ENCODE data around the gene ZNF438.
"Not testable (repeated sequence)": the region's sequence is repeated elsewhere in the genome, so short reads cannot be mapped to it uniquely, and the experiment has no call there.

Gene ZNF438, protein sequence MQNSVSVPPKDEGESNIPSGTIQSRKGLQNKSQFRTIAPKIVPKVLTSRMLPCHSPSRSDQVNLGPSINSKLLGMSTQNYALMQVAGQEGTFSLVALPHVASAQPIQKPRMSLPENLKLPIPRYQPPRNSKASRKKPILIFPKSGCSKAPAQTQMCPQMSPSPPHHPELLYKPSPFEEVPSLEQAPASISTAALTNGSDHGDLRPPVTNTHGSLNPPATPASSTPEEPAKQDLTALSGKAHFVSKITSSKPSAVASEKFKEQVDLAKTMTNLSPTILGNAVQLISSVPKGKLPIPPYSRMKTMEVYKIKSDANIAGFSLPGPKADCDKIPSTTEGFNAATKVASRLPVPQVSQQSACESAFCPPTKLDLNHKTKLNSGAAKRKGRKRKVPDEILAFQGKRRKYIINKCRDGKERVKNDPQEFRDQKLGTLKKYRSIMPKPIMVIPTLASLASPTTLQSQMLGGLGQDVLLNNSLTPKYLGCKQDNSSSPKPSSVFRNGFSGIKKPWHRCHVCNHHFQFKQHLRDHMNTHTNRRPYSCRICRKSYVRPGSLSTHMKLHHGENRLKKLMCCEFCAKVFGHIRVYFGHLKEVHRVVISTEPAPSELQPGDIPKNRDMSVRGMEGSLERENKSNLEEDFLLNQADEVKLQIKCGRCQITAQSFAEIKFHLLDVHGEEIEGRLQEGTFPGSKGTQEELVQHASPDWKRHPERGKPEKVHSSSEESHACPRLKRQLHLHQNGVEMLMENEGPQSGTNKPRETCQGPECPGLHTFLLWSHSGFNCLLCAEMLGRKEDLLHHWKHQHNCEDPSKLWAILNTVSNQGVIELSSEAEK

DNA sequence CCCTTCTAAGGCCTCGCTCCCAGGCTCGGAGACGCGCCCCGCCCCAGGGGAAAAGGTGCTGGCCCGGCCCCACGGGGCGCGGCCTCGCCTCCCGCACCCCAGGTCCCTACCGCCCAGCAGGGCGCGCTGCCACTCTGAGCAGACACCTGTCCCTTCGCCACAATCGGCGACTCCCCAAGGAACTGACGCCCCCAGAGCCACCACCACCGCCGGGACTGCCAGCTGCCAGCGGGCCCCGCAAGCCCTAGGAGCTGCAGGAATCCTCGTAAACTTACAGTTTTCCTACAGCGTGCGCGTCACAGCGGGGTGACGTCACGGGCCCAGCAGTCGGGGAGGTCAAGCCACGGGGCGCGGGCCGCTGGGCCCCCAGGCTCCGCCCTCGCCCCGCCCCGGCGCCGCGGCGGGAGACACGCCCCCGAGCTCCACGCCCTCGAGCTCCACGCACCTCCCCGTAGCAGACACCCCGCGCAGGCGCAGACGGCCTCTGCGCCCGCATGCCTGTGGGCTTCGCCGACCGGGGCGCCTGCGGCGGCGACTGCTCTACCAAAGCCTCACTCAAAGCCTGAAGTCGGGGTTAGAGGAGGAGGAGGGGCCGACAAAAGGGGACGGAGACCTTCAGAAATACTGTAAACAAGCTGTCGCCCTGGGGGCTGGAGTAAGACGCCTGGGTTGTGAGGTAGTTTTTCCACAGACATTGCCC, at the start of gene ZNF438:
ZNF438 (minus strand) TSS at position 308 of the 700 bp plus-strand sequence. CDS start 154,831 bp downstream, outside the sequence.
- DNase-seq: peak; percentile 84 to 94 (median 91)

DNA sequence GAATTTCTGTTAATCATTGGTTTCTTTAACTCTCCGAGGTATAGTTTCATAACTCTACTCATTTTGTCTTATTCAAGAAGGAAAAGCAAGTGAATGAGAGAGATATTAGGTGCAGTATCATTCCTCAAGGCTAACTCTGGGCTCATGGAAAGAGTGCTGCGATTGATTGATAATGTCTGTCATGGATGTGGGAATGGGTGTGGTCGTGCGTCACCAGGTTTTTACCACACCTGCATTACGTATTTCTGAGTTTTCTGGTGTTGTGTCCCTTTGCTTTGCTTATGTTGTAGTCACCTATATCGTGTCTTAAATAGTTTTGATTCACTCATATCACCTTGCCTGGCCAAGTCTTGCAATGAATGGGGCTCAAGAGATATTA, 44.9 kb upstream of the ZNF438 start:
- DNase-seq: no peak

DNA sequence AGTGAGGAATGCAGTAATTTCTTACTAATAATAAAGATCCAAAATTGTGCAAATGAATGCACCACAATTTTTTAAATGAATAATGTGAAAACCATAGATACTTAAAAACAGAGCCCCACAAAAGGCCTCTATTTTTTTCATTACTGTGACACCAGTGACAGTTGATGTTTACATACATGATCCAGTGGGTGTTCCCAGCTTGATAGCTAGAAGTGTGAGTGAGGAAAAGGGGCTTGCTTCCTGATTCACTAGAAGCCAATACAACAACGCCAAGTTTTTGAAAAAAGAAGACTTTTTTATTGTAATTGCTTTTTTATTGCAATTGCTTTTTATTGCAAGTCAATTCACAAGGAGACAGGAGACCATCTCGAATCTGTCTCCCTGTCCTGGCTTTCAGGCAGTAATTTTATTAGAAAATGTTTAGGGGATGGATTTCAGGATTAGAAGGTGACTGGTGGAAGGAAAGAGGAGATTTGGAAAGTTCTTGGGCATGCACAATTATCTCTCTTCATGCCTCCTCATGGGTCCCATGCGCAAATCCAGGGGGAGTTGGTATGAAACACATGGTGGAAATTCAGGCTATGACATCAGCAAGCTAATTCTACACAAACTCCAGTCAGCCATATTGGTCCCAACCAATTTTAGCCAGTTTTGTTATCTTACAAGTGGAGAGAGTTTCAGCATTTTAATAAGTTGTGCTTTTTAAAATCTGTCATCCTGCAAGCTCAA, 44.4 kb upstream of the ZNF438 start:
- DNase-seq: no peak

DNA sequence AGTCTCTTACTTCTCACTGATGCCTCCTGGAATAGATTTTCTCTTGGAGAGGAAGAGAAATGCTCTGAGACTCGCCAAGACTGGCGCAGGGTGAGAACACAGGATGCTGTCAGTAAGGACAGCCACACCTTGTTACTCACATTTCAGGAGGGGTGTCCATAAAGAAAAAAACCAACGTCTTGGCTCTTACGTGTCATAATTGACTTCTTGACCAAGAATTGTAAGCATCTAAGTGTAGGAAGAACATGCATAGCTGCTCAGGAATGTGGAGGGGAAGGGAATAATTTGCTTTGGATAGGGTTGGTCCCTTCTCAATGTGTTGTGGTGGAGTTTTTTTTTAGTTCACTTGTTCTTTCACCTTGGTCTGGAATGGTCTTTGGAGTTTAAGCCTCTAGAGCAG, 43.8 kb upstream of the ZNF438 start:
- no peak for DNase-seq

DNA sequence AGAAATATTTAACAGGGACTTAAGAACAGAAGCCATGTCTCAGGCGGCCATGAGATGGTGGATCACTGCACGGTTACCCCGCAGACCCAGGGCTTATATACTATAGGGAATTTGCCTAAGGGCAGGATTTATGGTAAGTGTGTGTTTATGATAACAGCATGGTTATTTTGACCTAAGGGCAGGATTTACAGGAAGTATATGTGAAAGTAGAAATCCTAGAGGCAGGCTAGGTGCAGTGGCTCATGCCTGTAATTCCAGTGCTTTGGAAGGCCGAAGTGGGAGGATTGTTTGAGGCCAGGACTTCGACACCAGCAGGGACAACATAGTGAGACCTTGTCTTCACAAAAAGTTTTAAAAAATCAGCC, 43.0 kb upstream of the ZNF438 start:
- no peak for DNase-seq

DNA sequence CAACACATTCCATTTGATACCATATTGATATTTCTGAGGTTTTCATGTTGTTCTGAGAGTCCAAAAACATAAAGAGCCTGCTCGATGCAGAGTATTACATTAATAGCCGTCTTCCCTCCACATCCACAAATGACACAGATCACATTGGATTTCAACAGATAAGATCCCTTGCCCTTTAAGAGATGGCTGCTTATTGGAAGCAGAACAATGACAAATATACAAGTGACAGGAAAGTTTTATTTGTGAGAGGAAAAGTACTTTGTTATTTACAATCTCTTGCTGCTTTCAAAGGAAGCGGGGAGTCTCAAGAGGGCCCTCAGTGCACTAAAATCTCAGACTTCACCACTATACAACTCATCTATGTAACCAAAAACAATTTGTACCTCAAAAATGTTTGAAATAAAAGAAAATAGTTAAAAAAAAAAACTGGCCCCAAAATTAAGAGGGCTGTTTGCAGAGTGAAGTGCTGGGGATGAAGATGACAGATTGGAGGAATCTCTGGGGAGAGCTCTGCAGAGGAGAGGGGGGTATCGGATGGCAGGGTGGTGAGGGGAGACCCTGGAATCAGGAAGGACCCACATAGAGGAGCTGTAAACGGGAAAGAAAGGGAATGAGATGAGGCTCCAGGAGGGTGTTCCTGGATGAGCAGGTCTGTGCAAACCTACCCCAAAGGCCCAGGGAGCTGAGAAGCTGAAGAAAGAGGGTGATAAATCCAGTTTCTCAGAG, 42.5 kb upstream of the ZNF438 start:
- DNase-seq: no peak

DNA sequence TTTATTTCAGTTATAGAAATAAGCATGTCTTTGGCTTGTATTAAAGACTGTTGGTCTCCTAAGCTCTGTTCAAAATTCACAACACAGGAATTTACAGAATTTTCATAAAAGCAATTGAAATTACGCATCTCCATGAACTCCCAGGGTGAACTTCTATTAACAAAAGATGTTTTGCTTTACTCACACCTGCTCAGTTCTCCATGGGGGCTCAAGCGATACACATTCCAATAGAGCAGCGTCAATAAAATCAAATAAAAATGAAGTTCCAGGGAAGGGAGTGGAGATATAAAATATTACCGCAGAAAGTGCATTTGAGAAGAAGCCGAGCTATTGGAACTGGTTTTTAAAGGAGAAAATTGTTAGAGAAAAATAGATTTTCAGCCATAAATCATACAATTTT, 41.5 kb upstream of the ZNF438 start:
- no peak for DNase-seq

DNA sequence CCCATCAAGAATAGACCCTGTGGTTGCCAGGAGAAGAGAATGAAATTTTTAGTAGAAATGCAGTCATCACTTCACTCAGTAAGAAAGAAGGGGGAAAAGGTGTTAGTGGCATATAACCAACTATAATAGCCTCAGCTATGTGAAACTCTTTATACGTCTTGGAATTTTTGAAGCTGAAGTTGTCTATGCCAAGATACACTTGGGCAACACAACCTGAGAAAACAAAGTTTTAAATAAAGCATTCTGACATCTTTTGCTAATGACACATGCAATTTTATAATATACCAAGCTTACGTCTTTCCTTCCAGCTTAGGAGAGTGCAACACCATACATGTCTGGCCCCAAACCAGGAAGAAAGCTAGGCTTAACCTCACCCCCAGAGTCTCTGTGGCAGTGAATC, 40.8 kb upstream of the ZNF438 start:
- no peak for DNase-seq

DNA sequence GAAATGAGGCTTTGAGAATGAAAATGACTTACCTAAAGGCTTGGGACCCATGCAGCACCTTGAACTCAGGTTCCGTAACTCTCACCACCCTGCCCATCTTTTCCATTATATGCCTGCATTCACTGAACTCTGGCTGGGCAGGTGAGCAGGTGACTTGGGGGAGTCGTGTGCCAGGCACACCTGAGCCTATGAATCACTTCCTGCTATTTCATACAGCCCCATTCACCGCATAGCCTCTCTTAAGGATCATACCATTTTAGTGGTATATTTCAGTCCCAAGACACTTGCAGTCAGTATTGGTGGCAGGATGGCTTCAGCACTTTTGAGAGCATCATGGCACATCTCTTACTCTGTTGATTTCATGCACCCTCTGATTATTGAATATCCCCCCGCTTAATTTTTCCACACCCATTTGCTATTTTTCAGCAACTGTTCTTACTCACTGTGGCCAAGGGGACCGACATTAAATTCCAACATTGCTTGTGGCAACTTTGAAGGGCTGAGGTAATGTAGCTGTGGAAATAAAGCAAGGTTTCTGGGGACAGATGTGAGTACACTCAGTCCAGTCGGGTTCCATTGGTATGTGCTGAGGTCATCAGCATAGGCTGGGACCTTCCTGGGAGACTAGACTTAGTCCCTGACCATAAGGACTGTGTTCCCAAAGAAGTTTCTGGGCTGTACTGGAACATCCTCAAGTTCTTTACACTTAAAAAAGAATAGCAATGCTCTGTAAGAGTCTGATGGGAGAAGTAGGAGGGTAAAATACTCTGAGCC, 39.8 kb upstream of the ZNF438 start:
- DNase-seq: no peak

DNA sequence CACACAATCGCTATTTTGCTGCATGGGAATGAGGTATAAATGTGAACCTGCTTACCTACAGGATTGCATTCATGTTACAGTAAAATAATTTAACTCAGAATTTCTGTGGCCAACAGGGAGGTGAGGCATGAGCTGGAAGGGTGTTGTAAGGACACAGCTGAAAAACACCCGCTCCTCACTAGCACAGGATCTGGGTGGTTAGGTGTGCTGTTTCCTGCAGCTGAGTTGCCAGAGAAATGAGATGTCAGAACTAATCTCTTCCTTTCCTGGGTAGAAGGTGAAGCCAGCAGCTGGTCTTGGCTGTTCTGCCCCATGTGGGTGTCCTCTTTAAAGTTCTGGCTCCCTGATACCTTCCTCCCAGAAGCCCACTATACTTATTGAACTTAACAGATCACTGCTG, 39.0 kb upstream of the ZNF438 start:
- DNase-seq: no peak

DNA sequence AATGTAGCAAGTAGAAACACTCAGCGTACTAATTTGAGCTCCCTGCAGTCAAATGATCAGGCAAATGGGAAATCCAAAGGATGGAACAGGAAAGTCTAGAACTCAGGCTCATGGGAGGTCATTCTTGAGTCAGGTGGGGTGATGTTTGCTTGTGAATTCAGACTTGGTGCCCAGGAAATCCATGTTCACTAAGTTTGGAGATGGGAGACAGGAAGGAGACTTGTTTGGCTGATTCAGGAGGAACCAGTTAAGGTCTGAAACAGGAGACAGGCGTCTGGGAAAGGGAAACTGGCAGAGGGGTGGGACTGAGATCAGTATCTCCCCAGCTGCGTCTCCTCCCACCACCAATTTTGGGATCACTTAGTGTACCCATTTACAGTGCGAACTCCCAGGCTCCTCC, 38.4 kb upstream of the ZNF438 start:
- no peak for DNase-seq

DNA sequence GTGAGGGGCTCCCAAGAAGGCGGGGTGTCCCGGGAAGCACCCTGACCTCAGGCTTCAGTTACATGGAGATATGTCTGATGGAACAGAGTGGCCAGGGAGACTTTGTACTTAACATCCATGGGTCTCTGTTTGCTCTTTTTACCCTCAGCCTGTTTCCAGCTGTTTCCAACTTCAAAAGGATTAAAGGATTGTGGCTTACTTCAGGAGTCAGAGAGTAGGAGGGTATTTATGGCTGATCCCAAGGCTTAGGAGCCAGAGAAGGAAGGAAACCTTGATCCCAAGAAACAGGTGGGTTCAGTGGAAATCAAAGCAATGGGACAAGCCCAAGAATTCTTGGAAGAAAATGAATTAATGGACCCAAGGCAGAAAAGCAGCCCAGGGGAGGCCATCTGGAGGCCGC, 37.7 kb upstream of the ZNF438 start:
- DNase-seq: no peak

DNA sequence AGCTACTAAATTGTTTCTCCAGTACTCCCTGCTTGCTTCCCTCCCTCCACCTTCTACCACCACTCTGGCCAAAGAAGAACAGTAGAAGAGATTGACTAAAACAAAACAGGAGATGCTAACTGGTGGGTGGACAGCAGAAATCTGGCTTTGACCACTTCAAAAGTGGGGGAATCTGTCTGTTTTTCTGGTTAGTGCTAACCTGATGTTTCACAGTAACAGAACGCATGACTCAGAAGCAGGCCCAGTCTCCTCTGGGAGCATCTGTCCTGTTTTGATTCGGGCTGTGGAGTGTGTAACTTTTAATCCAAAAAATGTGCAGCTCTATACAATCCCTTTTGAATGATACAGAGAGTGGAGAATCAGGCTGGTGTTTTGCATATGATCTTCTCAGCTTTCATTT, 32.7 kb upstream of the ZNF438 start:
- DNase-seq: no peak

DNA sequence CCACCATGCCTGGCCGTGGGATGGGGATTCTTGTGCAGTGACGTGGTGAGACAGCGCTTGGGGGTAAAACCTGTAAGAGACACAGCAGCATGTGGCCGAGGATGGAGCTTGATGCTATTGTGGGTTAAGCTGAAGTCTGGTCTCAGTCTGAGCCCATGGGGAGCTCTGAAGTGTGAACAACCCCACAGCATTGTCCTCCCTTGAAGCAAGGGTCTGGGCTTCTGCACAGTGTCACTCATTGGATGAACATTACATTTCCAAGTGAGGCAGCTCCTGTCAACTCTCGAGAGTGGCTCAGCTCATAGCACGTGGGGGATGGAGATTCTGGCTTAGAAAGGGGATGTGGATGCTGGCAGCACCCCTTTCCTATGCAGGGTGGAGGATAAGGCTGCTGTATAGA, 32.2 kb upstream of the ZNF438 start:
- DNase-seq: no peak

DNA sequence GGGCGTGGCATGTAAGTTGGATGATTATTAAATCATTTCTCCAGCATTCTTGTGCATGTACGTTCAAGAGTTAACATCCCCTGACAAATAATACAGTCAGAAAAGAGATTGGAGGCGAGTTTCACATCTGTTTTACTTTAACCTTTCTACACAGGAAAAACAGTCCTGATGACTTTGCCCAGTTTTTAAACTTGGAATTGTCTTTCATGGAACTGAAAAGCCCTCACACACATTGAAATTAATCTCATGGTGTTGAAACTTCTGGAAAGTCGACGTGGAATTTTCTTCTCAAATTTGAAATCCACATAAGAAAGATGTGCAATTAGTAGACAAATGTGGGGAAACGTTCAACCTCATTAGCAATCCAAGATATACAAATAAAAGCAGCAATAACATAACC, 31.2 kb upstream of the ZNF438 start:
- DNase-seq: no peak

DNA sequence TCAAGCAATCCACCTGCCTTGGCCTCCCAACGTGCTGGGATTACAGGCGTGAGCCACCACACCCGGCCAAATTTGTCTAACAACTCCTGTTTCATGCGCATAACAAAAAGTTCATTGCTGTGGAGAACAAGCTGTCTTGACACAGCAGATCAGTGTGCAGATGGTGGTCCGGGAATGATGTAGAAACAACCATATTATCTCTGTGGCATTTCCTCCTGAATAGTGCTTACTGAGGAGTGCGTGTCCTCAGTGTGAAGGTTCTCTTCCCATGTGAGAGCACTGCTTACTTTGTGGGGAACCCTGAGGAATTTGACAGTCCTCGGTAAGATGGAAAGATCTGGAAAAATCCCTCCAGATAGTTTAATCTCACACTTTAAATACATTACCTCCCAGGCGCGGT, 30.3 kb upstream of the ZNF438 start:
- no peak for DNase-seq

DNA sequence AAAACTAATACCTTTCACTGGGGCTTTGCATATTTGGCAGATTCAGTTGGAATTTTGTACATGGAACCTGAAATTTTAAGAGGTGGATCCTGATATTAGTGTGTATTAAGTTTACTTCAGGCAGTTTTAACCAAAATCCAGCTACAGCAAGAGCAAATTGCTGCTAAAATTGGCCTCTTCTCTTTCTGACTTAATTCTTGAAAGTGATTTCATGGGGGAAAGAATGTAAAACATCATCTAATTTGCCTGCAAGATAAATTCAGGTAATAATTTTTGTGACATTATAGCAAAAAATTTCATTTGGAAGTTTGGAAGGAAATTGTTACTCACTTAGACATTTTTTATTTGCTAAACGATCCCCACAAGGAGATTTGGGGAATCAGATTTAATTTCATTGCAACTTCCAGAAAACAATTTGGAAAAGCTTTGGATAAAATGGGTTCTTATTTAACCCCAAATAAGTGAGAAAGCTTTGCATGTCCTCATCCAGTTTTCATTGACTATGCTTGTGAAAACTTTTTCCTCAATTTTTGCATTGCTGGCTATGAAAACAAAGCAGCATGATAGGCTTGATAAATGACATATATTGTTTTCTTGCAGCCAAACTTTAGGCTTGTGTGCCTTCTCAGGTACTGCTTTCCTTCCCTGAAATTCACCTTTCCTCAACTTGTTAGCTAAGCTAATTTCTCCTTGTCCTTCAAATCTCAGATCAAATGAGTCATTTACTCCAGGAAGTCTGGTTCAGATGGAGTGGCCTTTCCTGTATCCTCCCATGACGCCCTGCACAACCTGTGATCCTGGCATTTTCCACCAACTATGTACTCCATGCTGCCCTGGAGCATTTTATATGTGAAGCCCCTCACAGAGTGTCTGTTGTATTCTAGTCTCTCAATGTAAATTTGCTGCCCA, 27.4 kb upstream of the ZNF438 start:
- no peak for DNase-seq

DNA sequence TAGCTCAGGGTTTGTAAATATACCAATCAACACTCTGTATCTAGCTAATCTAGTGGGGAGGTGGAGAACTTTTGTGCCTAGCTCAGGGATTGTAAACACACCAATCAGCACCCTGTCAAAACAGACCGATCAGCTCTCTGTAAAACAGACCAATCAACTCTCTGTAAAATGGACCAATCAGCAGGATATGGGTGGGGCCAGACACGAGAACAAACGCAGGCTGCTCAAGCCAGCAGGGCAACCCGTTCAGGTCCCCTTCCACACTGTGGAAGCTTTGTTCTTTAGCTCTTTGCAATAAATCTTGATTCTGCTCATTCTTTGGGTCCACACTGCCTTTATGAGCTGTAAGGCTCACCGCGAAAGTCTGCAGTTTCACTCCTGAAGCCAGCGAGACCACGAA, 25.0 kb upstream of the ZNF438 start:
- not testable (repeated sequence) for DNase-seq

DNA sequence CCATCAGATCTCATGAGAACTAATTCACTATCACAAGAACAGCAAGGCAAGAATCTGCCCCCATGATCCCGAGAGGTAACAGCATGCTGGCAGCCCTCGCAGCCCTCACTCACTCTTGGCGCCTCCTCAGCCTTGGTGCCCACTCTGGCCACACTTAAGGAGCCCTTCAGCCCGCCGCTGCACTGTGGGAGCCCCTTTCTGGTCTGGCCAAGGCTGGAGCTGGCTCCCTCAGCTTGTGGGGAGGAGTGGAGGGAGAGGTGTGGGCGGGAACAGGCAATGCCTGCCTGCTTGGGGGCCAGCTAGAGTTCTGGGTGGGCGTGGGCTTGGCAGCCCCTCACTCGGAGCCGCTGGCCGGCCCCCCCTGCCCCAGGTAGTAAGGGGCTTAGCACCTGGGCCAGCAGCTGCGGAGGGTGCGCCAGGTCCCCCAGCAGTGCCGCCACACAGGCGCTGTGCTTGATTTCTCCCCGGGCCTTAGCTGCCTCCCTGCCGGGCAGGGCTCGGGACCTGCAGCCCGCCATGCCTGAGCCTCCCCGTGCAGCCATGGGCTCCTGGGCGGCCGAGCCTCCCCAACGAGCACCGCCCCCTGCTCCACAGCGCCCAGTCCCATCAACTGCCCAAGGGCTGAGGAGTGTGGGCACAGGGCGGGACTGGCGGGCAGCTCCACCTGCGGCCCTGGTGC, 24.0 kb upstream of the ZNF438 start:
- no peak for DNase-seq

DNA sequence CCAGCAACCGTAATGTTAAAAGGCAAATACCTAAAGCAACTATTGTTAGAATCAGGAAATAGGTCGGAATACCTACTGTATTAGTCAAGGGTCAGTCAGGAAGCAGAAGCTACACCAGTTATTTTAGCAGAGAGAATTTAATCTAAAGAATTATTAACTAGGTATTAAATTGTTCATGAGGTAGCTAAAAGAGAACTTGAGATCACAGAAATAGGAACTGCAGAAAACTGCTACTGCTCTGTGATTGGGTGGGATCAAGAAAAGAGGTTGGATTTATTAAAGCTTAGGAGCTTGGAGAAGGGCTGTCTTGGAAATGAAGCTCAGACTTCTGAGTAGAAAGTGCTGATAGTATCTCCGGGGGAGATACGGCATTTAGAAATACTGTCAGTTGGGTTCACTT, 20.0 kb upstream of the ZNF438 start:
- no peak for DNase-seq
